Mucosa of gallbladder (tissue), 1 donor: Measurements from ENCODE around the gene GLRX2. TPM values are rescaled to one million over a fixed set of nuclear protein-coding genes. Genes with fewer than 3 reads are reported as not detected.
"Not testable (repeated sequence)": the region's sequence is repeated elsewhere in the genome, so short reads cannot be mapped to it uniquely, and the experiment has no call there.

Source experiments
- DNase-seq: peaks from one replicate; pipeline ENCODE4 v3.0.0-alpha.2; 2020; ENCODE audit warnings: low spot score
- total RNA-seq: library from RNA; stranded (reverse); gene quantifications from one replicate; pipeline ENCODE4 v1.2.1, GENCODE V29; 2021
- donor health status: DM: no; HTN: no; CAD: no.

GLRX2 gene, protein sequence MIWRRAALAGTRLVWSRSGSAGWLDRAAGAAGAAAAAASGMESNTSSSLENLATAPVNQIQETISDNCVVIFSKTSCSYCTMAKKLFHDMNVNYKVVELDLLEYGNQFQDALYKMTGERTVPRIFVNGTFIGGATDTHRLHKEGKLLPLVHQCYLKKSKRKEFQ
- total RNA-seq = 21.4 TPM

DNA sequence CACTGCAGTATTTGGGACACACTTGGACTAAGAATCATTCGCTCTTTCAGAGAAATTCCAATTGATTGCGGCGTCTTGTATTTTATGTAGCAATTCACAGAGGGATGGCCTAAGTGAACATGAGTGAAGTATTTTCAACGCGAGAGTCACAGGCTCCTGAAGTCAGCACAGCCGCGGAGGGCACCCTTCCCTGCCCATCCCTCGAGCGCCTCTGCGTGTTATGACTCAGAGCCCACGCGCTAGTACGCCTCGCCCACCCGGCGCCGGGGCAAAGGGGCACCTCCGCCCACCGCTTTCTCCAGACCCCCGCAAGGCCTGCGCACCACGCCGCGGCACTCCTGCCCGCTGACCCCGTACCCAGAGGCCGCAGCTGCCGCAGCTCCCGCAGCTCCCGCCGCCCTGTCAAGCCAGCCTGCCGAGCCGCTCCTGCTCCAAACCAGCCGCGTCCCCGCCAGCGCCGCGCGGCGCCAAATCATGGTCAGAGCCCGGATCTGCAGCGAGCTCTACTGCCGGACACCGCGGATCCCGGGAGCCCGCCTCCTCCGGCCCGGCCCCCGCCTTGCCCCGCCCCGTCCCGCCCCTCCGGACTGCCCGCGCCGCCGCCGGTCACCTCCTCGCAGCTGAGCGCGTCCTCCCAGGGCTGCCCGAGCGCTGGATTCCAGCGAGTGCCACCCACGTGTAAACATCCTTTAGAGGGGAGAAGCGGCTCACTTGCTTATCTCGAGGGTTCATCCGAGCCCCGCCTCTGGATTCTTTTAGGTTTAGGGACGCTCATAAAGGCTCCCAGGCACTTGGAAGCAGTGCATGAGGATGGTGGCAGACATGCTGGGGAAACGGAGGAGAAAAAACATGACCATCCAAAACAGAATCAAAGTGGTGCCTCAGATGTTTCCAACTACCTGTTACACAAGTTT, at the start of gene GLRX2:
Gene GLRX2, minus strand, starts transcription at position 508 of the 914 bp plus-strand sequence. Its CDS starts 32 bp downstream, at position 476.
- DNase-seq = peak; percentile 85

DNA sequence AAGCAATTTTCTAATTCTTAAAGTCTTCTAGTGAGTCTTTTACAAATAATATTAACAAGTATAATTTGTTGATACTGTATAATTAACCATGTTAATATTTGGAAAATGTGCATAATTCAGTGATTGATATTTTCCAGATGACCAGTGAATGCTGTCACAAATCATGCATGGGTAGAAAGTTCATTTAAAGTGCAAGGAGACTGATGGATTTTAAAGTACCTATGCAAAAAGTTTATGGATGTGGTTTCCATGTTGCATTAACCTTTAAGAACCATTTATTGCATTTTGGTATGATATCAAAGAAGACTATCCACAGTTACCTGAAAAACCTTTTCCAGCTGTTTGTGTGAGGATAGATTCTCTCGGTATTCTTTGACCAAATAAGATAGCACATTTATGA, 39.8 kb upstream of the GLRX2 start:
- no peak for DNase-seq

DNA sequence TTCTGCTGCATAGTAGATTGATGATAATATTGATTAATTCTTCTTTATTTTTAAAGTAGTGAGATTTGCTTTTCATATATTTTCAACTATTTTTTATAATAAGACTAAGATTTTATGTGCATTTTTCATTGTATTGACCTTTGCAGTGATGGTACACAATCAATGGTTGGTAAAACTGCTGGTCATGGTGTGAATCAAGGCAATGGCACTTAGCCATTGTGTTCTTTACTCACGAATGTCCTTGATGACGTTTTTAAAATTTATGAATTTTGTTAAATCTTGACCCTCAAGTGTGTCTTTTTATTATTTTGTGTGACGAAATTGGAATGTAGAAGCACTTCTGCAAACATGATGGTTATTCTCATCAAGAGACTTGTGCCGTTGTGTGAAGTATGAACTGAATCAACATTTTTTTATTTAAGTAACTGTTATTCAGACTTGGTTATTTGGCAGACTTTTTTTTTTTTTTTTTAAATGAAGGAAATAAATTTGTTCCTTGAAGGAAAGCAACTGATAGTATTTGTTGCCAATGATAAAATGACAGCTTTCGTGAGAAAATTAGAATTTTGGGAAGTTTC, 39.2 kb upstream of the GLRX2 start:
- DNase-seq = no peak

DNA sequence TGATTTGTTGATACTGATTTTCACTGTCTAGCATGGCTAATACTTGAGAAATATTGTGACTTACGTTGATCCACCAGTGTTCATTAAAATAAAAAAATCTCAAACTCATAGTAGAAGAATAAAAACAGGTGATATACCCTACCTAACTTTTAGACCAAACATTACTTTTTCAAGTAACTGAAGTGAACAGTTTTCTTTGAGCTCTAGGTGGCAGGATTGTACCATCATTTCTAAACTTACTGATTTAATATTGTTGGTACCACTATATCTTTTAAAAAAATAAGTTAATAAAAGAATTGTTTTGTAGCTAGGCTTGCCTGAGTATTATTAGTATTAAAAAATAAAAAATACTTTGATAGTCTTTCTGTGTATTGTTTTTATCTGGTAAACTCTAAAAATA, 38.1 kb upstream of the GLRX2 start:
- no peak for DNase-seq

DNA sequence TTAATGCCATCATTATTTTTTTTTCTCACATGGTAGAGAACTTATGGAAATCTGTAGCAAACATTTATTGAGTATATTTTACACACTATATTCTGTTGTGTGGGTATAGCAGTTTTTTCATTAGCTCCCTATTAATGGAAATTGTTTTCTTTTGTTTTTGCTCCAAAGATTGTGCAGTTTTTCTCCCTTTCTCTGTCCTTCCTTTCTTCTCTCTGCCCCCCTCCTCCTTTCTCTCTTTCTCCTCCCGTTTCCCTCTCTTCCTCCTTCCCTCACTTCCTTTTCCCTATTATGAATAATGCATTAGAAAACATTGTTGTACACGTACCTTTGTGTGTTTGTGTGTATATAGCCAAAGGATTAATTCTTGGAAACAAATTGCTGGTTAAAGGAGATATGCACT, 37.2 kb upstream of the GLRX2 start:
- DNase-seq = no peak

DNA sequence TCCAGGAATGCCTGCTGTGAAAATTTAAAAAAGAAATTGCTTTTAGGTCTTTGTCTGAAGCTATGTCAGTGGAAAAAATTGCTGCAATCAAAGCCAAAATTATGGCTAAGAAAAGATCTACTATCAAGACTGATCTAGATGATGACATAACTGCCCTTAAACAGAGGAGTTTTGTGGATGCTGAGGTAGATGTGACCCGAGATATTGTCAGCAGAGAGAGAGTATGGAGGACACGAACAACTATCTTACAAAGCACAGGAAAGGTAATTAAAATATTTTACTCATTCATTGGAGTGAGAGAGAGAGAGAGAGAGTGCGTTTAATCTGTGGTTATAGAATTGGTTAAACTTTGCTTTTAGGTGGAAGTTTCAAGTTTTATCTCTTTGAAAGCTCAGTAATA, 36.6 kb upstream of the GLRX2 start:
- DNase-seq = no peak

DNA sequence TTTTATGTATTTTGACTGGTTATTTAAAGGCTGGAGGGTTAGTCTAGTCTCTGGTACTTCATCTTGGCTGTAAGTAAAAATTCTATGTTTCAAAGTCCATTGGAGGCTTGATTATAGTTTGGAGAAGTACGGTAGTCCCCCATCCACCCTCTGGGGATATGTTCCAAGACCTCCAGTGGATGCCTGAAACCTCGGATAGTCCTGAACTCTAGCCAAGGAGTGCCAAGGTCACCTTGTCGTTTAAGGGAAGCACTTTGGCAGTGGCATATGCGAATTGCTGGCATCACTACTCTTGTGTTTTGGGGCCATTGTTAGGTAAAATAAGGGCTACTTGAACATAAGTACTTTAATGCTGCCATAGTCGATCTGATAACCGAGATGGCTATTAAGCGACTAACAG, 35.0 kb upstream of the GLRX2 start:
- no peak for DNase-seq

DNA sequence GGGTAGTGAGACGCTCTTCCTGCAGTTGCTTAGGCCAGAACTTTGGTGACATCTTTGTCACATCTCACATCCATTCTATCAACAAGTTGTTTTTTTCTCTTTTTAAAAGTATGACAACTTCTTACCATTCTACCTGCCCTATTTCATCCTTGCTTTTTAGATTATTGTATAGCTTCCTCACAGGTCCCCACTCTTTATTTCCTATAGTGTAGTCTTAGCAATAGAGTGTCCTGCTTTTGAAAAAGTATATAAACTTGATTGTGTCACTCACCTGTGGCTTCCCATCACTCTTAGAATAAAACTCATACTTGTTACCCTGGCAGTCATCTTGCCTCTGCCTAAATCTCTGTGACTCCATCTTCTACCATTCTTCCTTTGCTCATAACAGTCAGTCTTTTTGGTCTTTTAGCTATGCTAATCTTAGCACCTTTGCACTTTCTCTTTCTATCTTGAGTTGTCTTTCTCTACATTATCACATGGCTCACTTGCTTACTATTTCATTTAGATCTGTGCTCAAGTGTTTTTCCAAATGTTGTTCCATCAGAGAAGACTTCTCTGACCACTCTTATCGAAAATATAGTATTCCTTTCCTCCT, 26.1 kb upstream of the GLRX2 start:
- DNase-seq = no peak

DNA sequence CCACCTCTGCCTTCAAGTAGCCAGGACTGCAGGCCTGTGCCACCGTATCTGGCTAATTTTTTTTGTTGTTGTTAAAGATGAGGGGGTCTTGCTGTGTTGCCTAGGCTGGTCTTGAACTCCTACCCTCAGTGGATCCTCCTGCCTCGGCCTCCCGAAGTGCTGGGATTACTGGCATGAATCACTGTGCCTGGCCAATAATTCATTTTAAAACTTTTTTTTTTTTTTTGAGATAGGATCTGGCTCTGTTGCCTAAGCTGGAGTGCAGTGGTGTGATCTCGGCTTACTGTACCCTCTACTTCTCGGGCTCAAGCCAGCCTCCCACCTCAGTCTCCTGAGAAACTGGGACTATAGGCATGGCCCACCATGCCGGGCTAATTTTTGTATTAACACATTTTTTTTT, 20.2 kb upstream of the GLRX2 start:
- DNase-seq = no peak

DNA sequence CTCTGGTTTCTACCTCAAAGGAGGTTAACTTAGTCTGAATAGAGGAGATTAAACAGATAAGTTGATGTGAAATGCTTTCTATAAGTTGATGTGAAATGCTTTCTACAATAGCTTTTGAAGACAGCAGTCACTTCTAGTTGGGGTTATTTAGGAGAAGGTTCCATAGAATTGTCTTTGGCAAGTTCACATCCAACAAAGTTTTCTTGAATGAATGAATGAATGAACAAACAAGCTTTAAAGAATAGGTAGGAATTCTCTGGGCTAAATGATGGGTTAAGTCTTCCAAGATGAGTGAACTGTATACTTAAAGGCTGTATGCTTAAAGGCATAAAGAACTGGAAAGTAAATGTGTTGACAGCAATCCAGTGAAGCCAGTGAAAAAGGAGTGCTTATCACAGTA, 18.5 kb upstream of the GLRX2 start:
- no peak for DNase-seq

DNA sequence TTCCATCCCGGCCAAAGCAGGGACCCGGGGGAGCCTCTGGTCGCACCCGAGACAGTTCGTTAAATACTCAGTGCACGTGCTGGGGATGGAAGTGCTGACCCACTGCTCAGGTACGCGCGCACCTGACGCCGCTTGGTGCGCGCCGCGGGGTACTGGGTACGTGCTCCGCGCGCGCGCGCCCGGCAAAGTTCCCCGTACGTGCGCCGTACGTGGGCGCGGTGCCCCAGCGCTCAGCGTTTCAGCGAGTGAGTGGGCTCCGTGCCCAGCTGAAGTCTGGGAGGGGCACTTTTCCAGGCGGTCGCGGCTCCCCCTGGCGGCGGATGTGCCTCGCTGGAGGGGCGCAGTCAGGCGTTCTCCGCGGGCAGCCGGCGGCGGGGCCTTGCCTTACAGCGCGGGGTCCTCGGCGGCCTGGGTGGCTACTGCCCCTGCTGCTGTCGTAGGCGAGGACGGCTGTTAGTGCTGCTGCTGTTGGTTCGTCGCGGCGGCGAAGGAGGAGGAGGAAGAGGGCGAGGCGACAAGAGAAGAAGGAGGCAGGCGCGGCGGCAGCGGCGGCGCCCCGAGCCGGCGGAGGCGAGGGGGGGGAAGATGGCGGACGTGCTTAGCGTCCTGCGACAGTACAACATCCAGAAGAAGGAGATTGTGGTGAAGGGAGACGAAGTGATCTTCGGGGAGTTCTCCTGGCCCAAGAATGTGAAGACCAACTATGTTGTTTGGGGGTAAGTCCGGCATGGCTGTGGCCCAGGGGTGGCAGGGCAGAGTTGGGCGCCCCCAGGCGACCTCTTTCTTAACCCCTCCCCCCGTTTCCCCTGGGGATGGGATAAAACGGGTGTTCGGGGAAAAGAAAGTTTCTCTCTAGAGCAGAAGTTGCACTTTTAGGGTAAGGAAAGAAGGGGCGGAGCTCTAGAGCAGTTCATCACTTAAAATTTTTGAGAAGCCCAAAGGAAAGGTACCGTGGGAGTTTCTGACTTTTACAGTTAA, 16.7 kb upstream of the GLRX2 start, which contains the start of gene CDC73:
Gene CDC73, plus strand, starts transcription at position 416 of the 978 bp plus-strand sequence. Its CDS starts 170 bp downstream, at position 586.
- peak; percentile 98 for DNase-seq

DNA sequence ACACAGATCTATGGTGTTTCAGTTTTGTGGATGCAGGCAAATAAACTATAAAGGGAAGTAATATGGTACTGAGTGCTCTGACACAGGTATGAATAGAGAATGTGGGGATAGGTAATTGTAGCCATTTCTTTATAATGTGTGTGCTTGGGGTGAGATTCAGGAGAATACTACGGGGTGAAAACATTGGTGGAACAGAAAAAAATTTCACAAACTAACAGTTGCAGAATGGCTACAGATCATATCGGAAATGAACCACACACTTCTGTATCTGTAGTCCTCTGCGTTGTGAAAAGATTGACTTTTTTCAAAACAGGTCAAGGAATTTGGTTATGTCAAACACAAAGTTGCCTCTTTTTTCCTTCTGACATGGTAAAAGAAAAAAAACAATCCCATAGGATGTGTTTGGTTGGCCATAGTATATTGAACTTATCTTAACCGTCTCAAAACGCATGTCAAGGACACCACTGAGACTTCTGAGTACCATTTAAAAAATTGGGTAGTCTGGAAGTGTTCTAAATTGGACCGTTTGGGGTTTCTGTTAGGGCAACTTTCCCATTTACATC, 15.5 kb upstream of the GLRX2 start:
- no peak for DNase-seq

DNA sequence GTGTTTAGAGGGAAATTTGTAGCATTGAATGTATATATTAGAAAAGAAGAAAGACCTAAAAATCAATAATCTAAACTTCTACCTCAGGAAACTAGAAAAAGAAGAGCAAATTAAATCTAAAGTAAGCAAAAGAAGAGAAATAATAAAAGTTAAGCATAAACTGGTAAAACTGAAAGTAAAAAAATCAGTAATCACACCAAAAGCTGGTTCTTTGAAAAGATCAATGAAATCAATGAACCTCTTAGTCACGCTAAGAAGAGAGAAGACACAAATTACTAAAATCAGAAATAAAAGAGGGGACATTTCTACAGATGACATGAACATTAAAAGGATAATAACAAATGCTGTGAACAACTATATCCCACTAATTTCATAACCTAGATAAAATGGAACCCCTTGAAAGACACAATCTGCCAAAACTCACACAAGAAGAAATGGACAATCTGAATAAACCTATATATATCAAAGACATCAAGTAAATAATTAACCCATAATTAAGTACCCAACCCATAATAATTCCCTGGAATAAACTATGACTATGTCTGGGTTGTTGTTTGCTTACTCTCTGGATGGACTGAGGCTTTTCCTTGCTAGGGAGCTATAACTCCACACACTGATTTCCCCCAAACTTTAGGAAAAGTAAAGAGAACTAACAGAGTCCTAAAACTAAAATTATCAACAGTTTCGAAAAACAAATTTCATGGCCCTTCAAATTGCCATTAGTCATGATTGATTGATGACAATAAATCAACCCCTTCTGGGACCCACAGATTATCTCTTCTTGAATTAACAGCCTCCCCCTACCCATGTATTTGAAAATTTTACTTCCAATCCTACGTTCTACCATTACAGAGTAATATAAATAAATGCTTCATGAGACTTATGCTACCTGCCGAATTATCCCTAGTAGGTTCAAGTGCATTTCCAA, 13.9 kb upstream of the GLRX2 start:
- no peak for DNase-seq

DNA sequence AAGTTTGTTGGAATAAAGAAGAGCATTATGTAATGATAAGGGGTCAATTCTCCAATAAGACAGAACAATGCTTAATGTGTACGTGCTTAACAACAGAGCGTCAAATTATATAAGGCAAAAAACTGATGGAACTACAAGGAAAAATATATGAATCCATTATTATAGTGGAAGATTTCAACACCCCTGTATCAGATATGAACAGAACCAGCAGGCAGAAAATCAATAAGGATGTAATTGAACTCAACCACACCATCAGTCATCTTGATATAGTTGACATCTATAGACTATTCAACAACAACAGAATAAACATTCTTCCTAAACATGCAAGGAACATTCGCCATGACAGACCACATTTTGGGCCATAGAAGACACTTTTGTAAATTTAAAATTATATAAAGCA, 13.0 kb upstream of the GLRX2 start:
- no peak for DNase-seq

DNA sequence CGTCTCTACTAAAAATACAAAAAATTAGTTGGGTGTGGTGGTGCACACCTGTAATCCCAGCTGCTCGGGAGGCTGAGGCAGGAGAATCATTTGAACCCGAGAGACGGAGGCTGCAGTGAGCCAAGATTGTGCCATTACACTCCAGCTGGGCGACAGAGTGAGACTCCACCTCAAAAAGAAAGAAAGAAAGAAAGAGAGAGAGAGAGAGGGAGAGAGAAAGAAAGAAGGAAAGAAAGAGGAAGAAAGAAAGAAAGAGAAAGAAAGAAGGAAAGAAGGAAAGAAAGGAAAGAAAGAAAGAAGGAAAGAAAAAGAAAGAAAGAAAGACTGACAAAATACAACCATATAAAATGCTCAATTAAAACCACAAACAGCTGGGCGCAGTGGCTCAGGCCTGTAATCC, 12.0 kb upstream of the GLRX2 start:
- not testable (repeated sequence) for DNase-seq

DNA sequence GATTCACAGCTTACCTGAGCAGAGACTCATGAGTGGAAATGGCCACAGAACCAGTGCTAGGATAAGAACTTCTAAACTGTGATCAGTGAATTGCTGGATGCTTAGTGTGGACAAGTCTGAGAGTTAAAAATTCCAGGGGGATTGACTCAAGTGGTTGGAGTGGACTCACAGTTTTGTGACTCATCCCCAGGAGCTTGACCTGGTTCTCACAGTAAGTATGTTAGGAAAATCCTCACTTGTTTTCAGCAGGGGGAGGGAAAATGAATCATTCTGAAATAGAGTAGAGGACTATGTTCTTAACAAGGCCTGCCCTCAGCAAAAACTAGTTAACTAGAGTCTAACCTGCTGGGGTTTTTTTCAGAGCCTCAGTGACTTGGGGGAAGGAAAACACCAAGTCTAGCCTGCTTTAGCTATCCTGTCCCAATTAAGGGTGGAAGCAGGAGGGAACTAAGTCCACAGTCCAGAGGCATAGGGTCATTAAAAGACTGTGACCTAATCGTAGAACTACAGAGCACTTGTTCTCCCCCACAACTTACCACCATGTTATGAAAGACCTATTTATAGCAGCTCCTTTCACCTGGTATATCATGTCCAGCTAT, 10.5 kb upstream of the GLRX2 start:
- no peak for DNase-seq

DNA sequence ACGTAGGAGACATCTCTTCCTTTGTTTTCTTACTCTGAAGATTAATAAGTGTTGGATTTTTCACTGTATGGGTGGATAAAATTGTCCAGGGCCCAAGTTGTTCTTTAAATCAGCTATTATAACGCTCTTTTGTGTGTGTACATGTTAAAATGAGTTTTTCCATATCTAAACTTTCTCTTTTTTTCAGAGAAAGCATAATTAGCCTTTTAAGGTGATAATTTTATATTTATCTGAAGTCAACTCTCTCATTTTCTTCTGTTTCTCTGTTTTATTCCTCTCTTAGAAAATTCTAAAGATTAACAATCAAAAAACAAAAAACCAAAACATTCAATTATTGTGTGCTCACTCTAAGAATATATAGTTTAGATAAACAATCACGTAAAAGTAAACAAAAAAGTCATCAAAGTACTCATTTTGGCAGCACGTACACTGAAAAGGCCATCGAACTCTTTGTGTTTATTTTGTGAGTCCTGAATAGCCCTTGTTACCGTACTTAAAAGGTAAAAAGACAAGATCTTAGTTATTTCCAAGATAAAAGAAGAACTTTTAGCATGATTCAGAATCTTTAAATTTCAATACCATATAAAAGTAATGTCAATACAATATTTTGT, 9.4 kb upstream of the GLRX2 start:
- DNase-seq = no peak

DNA sequence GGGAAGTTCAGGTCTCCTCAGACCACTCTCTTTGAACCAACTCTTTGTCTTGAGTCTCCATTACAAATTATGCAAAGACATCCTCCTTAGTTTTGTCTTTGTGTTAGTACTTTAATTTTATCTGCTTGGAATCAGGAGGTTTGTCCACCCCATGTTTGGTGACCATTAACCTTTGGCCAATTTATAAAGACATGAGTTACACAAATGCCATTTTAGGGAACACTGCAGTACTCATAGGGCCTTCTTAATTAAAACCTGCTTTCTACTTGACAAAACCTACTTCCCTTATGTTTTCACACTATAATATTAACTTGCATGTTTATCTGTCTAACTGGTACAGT, 8.7 kb upstream of the GLRX2 start:
- no peak for DNase-seq
